GM18499 (cell line): ENCODE data around the gene ADPRM.
"Not testable (repeated sequence)": the region's sequence is repeated elsewhere in the genome, so short reads cannot be mapped to it uniquely, and the experiment has no call there.

Experiments
- ATAC-seq: cut with Tn5 transposase; IDR thresholded peaks from one replicate; pipeline ENCODE4 v1.9.1; 2021; ENCODE audit warnings: moderate number of reproducible peaks; ENCODE audit not compliant: insufficient read depth, unreplicated experiment

The ADPRM gene

DNA sequence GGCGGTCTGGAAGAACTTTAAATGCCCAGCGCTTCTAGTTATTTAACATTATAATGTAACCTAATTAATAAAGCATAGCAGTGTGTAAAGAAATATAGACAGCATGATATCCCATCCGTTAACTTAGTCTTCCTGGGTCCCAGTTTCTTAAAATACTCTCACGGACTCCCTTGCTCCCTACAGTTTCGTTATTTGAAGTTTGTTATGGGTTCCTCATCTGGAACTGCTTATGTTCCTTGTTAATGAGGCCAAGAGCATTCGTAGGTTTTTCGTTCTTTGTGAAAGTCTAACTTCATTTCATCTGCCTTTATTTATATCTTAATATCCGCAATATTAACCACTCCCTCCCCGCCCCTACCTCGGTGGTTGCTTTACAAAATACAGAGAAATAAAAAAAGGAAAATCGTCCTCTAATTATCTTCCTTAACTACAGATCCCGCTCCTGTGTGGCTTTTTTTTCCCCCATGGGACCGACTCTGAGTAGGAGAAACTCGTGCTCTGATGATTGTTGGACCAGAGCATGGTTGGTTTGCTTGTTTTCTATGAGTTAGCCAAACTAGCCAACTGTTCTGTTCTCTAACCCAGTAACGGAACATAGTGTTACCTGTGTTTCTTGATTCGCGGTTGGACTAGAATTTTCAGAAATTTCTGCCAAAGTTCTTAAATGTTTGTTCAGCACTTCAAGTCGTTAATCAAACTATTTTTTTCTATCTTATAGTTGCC is 863 bp downstream of the ADPRM start:
- ATAC-seq: no peak

DNA sequence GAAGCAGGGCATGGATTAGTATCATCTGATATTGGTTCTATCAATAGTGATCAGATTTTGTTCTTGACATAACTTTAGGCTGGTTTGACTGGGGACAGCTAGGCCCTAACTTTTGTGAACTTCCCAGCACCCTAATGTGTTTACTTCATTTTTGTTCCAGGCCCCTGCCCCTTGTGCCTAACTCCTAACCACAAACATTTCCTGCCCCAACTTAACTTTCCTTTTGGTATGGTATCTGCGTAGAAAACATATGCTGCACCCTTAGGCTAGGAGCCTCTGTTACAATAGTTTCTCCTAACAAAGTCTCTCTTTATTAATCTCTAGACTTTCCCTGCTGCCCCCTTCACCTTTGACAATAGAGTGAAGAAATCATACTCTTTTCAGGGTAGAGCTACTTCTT is 2.5 kb downstream of the ADPRM start:
- no peak for ATAC-seq

DNA sequence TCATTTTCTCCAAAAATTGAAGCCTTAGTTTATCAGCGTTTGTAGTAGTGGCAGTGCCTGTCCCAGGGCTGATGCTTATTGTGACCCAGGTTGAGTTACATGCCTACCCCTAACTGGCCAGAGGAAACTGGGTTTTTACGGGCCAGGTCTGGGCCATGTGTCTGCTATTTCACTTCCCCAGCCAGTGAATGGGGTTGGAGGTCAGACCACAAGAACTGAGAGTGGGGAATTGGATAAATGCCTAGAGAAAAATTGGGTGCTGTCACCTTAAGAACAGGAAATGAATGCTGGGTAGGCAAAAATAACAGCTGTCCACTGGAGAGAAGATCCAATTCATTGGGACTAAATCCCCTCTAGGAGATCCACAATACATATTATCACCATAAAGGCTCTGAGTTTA is 5.2 kb downstream of the ADPRM start:
- no peak for ATAC-seq

DNA sequence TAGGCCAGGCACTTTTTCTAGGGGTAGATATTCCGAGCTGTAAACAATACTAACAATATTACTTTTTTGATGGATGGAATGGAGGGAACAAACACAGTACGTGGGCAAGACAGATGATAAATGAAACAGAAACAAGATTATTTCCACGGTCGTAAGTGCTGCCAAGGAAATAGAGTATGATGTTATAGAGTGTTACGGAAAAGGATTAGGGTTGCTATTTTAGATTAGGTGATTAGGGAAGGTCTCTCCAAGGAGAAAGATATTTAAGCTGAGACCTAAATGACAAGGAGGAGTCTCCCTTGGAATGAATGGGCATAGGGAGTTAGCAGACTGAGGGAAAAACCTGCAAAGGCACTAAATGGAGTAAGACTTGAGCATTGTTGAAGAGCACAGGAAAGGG is 8.3 kb downstream of the ADPRM start:
- no peak for ATAC-seq

DNA sequence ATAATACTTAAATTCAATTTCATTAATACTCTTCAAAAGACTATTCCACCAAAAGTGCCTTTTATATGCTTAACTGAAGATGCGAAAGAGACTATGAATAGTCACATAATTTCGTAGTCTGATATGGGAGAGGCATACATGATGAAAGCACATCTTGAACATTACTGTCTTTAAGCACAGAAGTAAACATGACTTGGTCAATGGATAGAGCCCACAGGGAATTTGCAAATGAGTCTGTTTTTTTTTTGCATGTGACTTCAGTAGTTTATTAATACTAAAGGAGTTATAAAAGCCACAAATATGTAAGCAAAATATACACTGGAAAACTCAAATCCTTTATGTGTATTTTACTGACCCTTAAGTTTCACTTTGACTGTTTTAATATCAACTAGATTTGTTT is 15.9 kb downstream of the ADPRM start:
- ATAC-seq: no peak

DNA sequence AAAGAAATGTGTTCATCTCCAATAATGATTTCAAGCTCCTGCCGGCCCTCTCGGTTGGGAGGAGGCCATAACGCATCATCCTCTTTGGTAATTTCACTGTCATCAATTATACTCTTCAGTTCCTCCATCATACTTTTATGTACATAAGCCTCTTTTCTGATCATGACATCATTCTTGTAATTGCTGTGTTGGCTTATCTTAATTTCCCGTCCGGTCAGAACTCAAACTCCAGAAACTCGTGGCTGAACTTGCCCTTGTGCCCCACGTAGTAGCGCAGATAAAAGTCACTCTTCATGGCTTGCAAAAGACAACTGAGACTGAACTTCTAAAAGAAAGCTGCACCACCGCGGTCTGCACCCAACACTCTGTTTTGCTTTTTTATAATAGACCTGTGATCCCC is 18.8 kb downstream of the ADPRM start:
- ATAC-seq: no peak

DNA sequence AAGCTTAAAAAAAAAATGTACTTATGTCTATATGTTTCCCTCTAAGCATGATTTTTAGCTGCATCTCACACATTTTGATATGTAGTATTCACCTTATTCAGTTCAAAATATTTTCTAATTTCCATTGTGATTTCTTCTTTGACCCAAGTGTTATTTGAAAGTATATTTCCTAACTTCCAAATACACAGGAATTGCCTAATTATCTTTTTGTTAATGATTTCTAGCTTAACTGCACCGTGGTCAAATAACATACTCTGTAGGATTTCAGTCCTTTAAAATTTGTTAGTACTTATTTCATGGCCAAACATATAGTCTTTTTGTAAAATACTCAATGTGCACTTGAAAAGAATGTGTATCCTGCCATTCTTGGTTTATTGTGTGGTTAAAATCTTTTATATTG is 21.2 kb downstream of the ADPRM start:
- ATAC-seq: no peak

DNA sequence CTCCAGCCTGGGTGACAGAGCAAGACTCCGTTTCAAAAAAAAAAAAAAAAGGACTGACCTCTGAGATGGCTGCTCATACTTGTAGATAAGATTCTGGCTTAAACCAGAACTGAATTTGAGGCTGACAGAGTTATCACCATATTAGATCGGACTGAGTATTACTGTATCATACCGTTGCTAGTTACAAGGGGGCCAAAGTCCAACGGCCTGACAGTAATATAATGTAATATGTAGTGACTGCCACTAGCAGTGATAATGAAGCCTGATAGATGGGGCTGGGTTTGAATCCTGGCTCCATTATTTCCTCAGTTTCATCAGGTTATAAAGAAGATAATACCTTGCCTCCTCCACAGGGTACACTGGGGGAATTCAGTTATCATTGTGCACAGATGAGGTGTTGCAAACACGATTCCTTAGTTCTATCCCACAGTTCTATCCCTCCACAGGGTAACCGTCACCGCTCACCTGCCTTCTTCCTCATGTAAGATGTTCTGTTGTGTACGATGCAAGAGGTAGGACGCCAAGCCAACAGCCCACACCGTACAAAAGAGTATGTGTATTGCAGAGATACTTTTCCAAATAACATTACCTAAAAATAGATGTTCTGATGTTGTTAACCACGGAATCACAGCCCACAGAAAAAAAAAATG is 27.3 kb downstream of the ADPRM start:
- ATAC-seq: no peak

DNA sequence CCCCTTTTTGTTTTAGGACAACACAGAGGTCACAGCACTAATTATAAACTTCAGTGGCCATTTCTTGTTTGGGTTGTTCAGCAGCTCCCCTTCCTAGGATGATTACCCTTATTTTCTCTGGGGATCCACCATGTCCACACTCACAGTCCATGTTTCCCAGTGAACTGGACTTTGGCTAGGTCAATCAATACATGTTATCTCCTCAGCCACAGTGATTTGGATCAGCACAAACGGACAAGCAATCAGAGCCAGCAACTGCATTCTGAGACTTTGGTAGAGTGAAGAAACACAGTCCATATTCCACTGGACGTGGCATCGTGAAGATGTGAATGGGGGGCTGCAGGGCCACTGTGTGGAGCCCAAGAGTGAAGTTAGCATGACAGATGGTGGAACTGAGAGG is 27.9 kb downstream of the ADPRM start:
- ATAC-seq: no peak

DNA sequence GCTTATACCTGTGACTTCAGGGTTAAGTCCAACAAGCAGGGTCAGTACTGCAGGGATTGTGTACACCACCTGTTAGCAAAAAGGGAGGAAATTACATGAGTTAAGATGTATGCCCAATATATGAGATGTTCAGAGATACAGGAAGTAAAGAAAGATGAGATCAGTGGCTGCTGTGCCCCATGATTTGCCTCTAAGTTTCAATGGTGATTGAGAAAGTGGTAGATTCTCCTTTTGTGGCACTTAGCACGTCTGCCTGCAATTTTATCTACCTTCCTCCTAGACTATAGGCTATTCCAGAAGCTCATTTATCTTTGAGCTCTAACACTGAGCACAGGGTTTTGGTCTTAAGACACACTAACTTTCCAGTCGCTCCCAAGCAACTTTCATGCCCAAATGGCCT is 28.8 kb downstream of the ADPRM start:
- no peak for ATAC-seq

DNA sequence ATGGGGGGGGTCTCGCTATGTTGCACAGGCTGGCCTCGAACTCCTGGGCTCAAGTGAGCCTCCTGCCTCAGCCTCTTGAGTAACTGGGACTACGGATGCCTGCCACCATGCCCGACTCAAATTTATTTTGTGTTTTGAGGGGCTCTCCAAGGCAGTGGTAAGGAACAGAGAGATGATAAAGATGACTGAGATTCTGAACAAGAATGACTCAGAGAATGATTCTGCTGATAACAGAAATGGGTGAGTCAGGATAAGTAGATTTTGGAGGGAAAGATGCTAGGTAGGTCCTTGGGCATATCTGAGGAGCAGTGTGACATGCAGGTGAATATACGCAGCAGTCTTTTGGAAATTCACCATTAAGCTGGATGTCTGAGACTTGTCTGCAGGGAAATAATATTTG is 29.8 kb downstream of the ADPRM start:
- ATAC-seq: no peak

DNA sequence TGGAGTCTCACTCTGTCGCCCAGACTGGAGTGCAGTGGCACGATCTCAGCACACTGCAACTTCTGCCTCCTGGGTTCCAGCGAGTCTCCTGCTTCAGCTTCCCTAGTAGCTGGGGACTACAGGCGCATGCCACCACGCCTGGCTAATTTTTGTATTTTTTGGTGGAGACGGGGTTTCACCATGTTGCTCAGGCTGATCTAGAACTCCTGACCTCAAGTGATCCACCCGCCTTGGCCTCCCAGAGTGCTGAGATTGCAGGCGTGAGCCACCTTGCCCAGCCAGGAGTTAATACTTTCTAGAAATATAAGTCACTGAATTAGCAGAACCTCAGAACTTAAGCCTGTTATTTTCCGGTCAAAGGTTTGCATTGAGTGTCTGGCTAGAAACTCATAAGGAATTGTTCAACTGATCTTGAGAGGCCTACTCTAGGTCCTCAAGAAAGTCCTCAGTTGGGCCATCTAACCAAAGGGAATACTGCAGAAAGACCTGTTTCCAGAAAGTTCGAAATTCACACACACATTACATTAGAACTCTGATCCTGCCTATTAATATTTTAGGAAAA is 31.0 kb downstream of the ADPRM start:
- no peak for ATAC-seq

DNA sequence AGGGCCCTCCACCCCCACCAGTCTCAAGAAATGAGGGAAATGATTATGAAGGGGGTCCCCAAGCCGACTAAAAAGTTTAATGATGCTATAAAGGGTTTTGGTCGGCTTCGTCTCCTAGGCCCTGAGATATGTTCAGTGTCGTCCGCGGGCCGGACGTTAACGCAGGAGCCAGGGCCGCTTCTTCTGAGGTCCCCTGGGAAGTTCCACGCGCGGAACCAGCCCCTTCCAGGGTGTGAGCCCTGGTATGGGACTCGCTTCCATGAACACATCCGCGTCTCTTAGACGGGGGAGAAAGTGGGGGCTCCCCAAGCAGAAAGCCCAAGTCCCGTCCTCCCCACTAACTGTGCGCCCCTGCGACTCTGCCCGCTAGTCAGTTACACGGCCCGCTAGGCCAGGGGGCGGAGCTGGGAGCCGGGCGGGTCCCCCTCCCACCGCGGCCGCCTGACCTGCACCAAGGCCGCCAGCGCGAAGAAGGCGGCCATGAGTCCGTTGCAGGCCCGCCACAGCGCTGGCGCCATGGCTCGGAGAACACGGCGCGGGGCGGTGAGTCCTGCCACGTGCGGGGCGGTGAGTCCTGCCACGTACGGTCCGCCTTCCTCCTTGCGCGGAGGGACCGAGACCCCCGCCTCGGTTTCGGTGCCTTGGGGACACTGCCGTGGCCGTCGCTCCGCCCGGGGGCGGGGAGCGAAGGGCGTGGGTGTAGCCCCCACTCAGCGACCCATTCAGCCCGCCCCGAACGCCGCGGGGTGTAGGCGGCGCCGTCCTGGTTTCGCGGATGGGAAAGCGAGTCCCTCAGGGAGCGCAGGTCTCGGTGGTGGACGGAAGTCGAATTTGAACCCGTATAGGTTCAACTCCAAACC is 32.2 kb downstream of the ADPRM start, which contains the start of gene TMEM220:
TSS of gene TMEM220 (minus strand) at position 690 of the 860 bp plus-strand sequence. CDS start at position 518, 172 bp downstream.
- no peak for ATAC-seq

DNA sequence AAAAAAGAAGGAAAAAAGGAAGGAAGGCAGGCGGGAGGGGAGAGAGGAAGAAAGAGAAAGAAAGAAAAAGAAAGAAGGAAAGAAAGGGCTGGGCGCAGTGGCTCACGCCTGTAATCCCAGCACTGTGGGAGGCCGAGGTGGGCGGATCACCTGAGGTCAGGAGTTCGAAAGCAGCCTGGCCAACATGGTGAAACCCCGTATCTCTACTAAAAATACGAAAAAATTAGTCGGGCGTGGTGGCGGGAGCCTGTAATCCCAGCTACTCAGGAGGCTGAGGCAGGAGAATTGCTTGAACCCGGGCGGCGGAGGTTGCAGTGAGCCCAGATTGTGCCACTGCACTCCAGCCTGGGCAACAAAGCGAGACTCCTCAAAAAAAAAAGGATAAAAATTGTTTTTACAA is 32.9 kb downstream of the ADPRM start:
- not testable (repeated sequence) for ATAC-seq

DNA sequence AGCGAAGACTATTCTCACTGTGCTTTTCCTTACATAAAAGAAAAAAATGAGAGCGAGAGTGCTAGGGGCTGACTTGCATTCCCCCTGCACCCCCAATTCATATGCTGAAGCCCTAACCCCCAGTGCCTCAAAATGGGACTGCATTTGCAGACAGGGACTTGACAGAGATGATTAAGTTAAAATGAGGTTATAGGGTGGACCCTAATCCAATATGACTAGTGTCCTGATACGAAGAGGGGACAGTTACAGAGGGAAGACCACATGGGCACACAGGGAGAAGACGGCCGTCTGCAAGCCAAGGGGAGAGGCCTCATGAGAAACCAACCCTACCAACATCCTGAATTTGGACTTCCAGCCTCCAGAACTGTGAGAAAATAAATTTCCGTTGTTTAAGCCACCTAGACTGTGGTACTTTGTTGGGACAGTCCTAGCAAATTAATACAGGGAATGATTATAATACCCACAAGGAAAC is 34.0 kb downstream of the ADPRM start:
- ATAC-seq: no peak

DNA sequence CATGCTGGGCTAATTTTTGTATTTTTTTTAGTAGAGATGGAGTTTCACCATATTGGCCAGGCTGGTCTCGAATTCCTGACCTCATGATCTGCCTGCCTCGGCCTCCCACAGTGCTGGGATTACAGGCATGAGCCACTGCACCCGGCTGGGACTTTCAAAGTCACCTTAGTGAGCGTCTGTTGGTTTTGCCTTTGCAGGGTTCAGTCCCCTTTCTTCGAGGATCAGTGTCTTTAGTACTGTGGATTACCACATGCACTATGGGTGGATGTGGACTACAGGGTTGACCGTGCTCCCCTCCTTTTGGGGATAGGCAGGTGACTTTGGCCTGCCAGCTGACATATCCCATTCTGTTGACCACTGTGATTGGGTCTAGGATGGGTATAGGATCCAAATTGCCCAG is 34.7 kb downstream of the ADPRM start:
- ATAC-seq: not testable (repeated sequence)

DNA sequence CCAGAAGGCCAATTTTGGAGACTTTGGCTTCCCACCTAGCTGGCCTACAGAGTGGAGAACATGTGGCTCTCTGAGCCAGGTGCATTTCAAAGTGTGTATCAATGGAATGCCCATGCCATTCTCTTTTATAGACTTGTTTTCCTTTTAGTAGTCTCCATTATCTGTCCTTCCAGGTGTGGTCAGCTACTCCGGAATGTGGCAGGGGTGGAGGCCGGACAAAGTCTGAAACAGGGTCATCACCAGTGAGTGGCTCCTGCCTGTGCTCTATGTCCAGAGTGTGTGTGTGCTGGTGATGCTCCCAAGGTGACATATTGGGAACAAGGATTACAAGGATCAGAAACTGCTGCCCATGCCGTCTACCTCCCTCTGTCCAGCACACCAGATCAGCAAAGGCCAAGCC is 36.3 kb downstream of the ADPRM start:
- no peak for ATAC-seq

DNA sequence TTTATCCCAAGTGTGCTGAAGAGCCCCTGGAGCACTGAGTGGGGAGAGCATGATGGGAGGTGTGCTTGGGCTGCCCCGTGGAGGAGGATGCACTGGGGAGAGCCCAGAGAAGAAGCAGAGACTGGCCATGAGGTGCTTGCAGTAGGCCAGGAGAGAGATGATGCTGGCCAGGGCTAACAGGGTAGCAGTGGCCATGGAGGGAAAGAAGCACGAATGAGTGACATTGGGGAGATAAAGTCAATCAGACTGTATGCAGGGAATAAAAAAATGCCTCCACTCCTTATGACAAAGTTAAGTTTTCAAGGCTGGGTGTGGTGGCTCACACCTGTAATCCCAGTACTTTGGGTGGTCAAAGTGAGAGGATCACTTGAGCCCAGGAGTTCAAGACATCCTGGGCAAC is 37.9 kb downstream of the ADPRM start:
- no peak for ATAC-seq

DNA sequence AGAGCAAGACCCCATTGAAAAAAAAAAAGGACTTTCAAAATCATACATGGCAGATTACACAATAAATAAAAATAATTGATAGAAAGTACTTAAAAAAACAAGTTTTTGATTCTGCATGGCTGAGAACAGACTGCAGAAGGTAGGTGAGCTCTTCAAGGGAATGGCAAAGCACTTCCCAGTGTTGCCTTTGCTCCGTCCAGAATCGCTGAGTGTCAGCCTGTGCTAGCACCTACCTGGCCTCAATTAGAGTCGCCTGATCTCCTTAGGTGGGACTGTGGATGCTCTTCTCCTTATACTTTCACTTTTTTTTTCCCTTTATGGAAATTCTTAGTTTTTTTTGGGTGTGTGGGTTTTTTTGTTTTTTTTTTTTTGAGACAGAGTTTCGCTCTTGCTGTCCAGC is 38.4 kb downstream of the ADPRM start:
- ATAC-seq: no peak

DNA sequence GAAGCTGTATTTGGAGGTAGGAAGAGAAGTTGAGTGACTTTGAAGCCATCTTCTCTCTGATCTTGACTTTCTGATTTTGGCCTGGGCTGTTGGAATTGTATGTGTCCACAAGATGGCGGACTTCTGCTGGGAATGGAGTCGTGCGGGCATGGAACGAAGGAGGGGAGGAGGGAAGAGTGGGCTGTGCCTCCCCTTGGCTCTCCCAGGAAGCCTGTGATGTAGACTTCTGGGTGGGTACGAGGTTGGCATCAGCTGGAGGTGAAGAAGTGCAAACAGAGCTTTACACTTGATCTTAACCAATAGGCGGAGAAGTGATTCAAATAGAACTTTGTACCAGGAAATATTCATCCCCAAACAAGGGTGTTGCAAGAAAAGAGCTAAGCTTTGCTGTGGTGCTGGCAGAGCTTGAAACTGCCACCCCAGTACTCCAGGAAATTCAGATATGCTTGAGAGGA is 39.8 kb downstream of the ADPRM start:
- ATAC-seq: no peak

DNA sequence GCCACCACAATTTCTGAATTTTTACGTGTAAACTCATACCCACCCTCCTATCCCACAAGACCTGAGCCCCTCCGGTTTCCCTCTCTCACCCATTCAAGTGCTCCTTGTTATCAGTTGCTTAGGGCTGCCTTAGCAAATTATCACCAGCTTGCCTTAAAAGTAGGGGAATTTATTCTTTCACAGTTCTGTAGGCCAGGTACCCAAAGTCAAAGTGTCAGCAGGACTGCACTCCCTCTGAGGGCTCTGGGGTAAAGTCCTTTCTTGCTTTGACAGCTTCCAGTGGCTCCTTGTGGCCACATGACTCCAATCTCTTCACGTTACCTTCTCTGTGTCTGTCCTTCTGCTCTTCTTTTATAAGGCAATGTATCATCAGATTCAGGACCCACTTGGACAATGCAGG is 40.3 kb downstream of the ADPRM start:
- no peak for ATAC-seq
